Rectal smooth muscle tissue (tissue), 1 donor: ENCODE data around the gene RFX2.
A peak's percentile ranks its signal among the peaks of the same experiment; 100 is the strongest.

ENCODE experiments used
- H3K27ac ChIP-seq: one replicate; pipeline ENCODE4 v1.7.0; 2013; ENCODE audit warnings: low read depth, low read length, inconsistent platforms
- H3K27me3 ChIP-seq: one replicate; pipeline ENCODE4 v1.7.0; 2013; ENCODE audit warnings: low read length; ENCODE audit not compliant: control insufficient read depth, insufficient read depth
- H3K36me3 ChIP-seq: one replicate; pipeline ENCODE4 v1.7.0; 2013; ENCODE audit warnings: low read length; ENCODE audit not compliant: control insufficient read depth, insufficient read depth
- H3K4me1 ChIP-seq: one replicate; pipeline ENCODE4 v1.7.0; 2013; ENCODE audit warnings: low read length; ENCODE audit not compliant: control insufficient read depth, insufficient read depth
- H3K4me3 ChIP-seq: one replicate; pipeline ENCODE4 v1.7.0; 2013; ENCODE audit warnings: low read length
- H3K9ac ChIP-seq: one replicate; pipeline ENCODE4 v1.7.0; 2013; ENCODE audit warnings: low read length

The RFX2 gene

GRCh38 chr19:6060600-6061375 is 49.5 kb downstream of the RFX2 start:
- peaks cover 89% of the 10 kb centered on the region for H3K4me1 ChIP-seq
- peak overlapping the region; percentile 45 for H3K4me3 ChIP-seq
- H3K27me3 ChIP-seq, result no peaks in the 10 kb centered on the region
- peak overlapping the region; percentile 52 for H3K9ac ChIP-seq
- H3K27ac ChIP-seq, result peak overlapping the region; percentile 97
- no peaks in the 10 kb centered on the region for H3K36me3 ChIP-seq

DNA sequence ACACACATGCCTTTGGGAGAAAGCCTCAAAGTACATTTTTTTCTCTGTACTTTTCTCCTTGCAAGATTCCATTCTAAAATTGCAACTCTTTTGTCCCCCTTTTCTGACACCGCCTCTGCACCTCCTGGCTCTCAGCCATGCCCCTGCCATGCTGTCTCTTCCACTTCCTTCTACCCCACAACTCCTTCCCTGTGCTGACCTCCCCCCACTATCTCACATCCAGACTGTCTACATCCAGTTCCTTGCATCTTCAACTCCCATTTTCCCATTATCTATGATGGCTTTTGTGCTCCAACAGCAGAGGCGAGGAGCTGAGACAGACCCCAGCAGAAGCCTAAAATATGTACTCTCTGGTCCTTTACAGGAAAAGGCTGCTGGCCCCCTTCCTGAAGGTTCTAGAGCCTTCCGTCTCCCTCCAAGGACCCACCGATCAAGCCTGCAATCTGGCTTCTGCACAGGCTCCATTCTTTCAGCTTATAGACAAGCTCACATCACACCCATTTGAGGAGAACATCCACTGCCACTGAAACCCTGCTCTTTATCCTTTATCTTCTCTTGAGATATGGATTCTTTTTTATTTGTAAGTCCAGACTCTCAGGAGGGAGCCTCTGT is 50.2 kb downstream of the RFX2 start:
- no peak overlapping the region for H3K4me3 ChIP-seq
- no peaks in the 10 kb centered on the region for H3K36me3 ChIP-seq
- no peak overlapping the region for H3K9ac ChIP-seq
- peaks cover 90% of the 10 kb centered on the region for H3K4me1 ChIP-seq
- H3K27me3 ChIP-seq, result no peaks in the 10 kb centered on the region
- peak overlapping the region; percentile 97 for H3K27ac ChIP-seq

DNA sequence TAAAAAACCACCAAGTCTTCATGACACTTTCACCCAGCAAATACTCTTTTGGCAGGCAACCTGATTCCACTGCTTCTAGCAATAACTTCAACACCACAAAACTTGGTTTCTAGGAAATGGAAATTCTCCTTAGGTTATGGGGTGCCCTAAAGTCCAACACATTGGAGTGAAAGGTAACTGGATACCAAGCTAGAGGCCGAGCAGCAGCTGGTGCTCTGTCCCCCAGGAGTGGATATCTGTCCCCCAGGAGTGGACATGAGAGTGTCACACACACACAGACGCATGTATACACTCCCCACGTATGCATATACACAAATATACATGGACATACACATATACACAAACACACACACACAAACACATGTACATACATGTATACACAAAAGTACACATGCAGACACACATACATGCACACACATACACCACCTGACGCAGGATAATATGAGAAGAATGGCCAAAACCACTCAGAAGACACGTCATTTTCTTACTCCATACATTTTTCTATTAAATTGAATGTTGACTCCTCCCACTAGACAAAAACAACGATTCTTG is 50.8 kb downstream of the RFX2 start:
- Histone ChIP-seq H3K27me3 (no peaks in the 10 kb centered on the region), H3K36me3 (no peaks in the 10 kb centered on the region), H3K4me1 (peaks cover 85% of the 10 kb centered on the region), H3K4me3 (no peak overlapping the region), H3K9ac (no peak overlapping the region), H3K27ac (peak overlapping the region; percentile 97)

DNA sequence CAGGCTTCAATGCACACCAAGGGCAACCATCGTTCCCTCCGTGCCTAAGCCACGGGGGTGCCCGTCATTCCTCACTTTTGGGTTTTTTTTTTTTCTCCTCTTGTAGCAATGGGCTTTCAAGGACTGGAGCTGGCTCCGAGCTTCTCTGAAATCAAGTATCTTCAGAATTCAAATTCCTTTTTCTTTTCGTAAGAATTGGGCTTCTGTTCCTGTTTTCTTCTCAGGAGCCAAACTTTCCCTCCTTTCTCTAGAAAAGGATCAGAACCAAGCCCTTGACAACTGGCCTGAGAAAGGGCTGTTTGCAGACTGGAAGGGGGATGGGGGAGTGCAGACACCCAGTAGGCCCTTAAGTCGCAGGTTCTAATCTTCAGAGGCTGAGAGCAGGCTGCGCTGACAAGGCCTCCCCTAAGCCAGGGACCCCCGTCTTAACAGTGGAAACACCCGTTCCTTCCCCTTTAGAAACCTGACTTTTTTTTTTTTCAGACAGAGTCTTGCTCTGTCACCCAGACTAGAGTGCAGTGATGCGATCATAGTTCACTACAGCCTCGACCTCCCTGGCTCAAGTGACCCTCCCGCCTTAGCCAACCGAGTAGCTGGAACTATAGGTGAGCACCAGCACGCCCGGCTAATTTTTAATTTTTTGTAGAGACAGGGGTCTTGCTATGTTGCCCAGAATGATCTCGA is 51.6 kb downstream of the RFX2 start:
- Histone ChIP-seq H3K27ac (peak overlapping the region; percentile 97), H3K9ac (no peak overlapping the region), H3K4me1 (peaks cover 77% of the 10 kb centered on the region), H3K27me3 (no peaks in the 10 kb centered on the region), H3K36me3 (no peaks in the 10 kb centered on the region), H3K4me3 (no peak overlapping the region)

- H3K27me3 ChIP-seq, result no peaks in the 10 kb centered on the region
- H3K36me3 ChIP-seq, result no peaks in the 10 kb centered on the region
- peak overlapping the region; percentile 97 for H3K27ac ChIP-seq
- H3K9ac ChIP-seq, result no peak overlapping the region
- H3K4me1 ChIP-seq, result peaks cover 75% of the 10 kb centered on the region
- no peak overlapping the region for H3K4me3 ChIP-seq
Observed at GRCh38 chr19:6057651-6058517, 52.4 kb downstream of the RFX2 start.

- H3K27ac ChIP-seq, result peak overlapping the region; percentile 97
- H3K9ac ChIP-seq, result no peak overlapping the region
- peak overlapping the region; percentile 16 for H3K4me3 ChIP-seq
- H3K36me3 ChIP-seq, result no peaks in the 10 kb centered on the region
- no peaks in the 10 kb centered on the region for H3K27me3 ChIP-seq
- H3K4me1 ChIP-seq, result peaks cover 66% of the 10 kb centered on the region
Observed at GRCh38 chr19:6056801-6057650, 53.3 kb downstream of the RFX2 start.

DNA sequence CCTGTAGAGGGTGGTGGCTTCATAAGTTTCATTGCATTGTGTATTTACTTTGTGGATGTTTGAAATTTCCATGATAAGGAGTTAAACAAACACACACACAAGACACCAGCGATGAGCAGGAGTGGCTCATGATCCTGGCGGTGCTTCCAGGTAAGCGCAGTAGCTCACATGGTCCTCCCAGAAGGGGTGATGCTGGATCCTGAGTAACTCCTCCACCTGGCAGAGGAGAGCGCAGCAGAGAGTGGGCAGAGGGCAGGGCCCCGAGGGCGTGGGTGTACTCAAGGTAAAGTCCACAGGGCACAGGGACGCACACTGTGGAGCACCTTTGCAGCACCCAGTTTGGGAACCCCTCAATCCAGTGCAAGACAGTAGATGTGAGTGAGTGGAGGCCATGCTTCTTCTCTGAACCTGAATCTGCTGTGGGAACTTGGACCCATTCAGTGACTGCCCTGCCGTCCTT is 54.0 kb downstream of the RFX2 start:
- Histone ChIP-seq H3K27me3 (no peaks in the 10 kb centered on the region), H3K4me1 (peaks cover 61% of the 10 kb centered on the region), H3K27ac (peak overlapping the region; percentile 97), H3K9ac (peak overlapping the region; percentile 19), H3K36me3 (no peaks in the 10 kb centered on the region), H3K4me3 (peak overlapping the region; percentile 16)

DNA sequence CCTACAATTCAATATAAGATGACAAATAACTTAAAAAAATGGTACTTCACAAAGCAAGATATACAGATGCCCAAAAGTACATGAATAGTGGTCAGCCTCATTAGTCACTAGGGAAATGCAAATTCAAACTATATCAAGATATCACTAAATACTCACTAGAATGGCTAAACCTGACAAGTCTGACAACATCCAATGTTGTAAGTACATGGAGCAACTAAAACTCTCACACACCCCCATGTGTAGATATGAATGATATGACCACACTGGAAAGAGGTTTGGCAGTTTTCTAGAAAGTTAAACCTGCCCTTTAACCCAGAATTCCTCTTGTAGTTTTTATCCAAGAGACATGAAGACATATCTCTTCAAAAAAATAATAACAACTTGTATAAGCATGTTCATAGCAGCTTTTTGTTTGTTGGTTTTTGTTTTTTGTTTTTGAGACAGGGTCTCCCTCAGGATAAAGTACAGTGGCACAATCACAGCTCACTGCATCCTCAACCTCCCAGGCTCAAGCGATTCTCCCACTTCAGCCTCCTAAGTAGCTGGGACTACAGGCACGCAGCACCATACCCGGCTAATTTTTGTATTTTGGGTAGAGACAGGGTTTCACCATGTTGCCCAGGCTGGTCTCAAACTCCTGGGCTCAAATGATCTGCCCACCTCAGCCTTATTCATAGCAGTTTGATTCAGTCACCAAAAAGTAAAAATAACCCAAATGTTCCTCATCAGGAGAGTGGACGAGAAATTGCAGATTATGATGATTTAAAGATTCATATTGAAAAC is 55.1 kb downstream of the RFX2 start:
- no peak overlapping the region for H3K9ac ChIP-seq
- H3K4me1 ChIP-seq, result peaks cover 49% of the 10 kb centered on the region
- no peak overlapping the region for H3K4me3 ChIP-seq
- peak overlapping the region; percentile 97 for H3K27ac ChIP-seq
- no peaks in the 10 kb centered on the region for H3K27me3 ChIP-seq
- H3K36me3 ChIP-seq, result no peaks in the 10 kb centered on the region

- H3K27ac ChIP-seq, result peak overlapping the region; percentile 39
Observed at GRCh38 chr19:6048793-6049405, 61.4 kb downstream of the RFX2 start.

DNA sequence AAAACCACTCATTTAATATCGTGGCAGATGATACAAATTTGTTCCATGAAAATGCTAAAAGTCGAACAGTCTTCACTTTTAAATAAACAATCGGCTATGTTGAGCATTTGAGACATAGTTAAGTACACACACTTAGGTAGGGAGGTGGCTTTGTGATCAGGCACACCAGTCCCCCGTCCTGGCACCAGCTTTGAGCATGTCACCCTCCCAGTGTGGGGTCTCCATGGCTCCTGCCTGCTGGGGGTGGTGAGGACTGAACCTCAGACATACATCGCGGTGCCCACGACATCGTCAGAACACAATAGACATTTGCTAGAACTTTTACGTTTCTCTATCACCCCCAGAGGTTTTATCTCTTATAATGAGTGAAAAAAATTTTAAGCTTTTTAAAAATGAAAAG is 62.0 kb downstream of the RFX2 start:
- no peaks in the 10 kb centered on the region for H3K27me3 ChIP-seq
- peaks cover 10% of the 10 kb centered on the region for H3K4me1 ChIP-seq
- no peak overlapping the region for H3K27ac ChIP-seq
- H3K36me3 ChIP-seq, result peaks cover 8% of the 10 kb centered on the region
- no peak overlapping the region for H3K9ac ChIP-seq
- H3K4me3 ChIP-seq, result no peak overlapping the region

More at GRCh38 chr19:6048793-6049405, 61.4 kb downstream of the RFX2 start:
- peaks cover 3% of the 10 kb centered on the region for H3K36me3 ChIP-seq
- peak overlapping the region; percentile 36 for H3K4me3 ChIP-seq
- no peaks in the 10 kb centered on the region for H3K27me3 ChIP-seq
- peaks cover 11% of the 10 kb centered on the region for H3K4me1 ChIP-seq
- H3K9ac ChIP-seq, result no peak overlapping the region
